ENCODE results near the gene C11orf98.

GRCh38 chr11:62707277-62707861 lies 42.4 kb upstream of the C11orf98 start, which contains the start of the genes BSCL2 and GNG3:
- TF ChIP-seq JUN (IDR thresholded peaks at IDR 0.05; ENCODE audit: borderline replicate concordance, insufficient read depth, insufficient read length, low read depth) = no peak
- no peak for TF ChIP-seq EZH2 (IDR thresholded peaks at IDR 0.05; ENCODE audit: borderline replicate concordance, low read depth, low read length, severe bottlenecking)
- TF ChIP-seq CTCF (IDR thresholded peaks at IDR 0.05; ENCODE audit: extremely low read depth in 1 of 2, insufficient read depth in 1 of 2, low read depth in 1 of 2, low read length in 2 of 2) = no peak

Measured in endothelial cell of umbilical vein (primary cell).